Measurements from ENCODE around the gene NFXL1. TPM values are rescaled to one million over a fixed set of nuclear protein-coding genes. Genes with fewer than 3 reads are reported as not detected.

NFXL1 gene
- total RNA-seq, 1 experiment from 2014 or later: 22.5 TPM

DNA sequence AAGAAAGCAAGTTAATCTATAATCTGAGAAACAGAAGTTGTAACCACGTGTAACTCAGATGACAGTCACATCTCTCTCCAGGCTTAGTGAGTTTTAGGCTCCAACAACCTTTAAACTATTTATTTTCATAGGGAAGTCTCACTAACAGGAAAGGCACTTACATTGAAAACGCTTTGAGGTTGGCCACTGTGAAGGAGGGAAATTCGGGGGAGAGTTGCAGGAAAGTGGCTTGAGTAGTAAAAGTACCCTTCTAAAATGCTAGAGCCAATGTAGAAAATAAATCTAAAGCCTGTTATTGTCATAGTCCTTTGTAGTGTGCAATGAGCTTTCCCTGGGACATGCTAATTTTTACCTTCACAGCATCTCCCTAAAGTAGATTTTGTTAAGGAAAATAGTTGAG lies 995 bp upstream of the NFXL1 start:
- Histone ChIP-seq H3K9me3 (no peaks in the 10 kb centered on the region), H3K36me3 (ENCODE audit: control insufficient read depth, insufficient read depth, low read length) (no peaks in the 10 kb centered on the region), H3K4me1 (peaks cover 7% of the 10 kb centered on the region), H3K27me3 (replicated peaks; ENCODE audit: control insufficient read depth, insufficient read depth, low read length) (no peaks in the 10 kb centered on the region), H3K4me3 (ENCODE audit: low read depth, low read length) (peak overlapping the region; percentile 43)
- no peak for TF ChIP-seq CTCF (IDR thresholded peaks at IDR 0.05; ENCODE audit: insufficient read depth in 1 of 2, low read depth in 1 of 2, low read length in 1 of 2, severe bottlenecking in 1 of 2, unreplicated experiment in 1 of 2)
- DNase-seq: no peak
- Mint-ChIP-seq H3K9me3 (ENCODE audit: unreplicated experiment) (no peaks in the 10 kb centered on the region), H3K27ac (ENCODE audit: unreplicated experiment) (no peak overlapping the region), H3K36me3 (ENCODE audit: insufficient read depth, unreplicated experiment) (peaks cover 16% of the 10 kb centered on the region), H3K27me3 (ENCODE audit: insufficient read depth, unreplicated experiment) (no peaks in the 10 kb centered on the region), H3K4me3 (ENCODE audit: unreplicated experiment) (peak overlapping the region; percentile 87), H3K4me1 (ENCODE audit: low read depth, unreplicated experiment) (peaks cover 6% of the 10 kb centered on the region)
- ChIA-PET CTCF (interaction anchor here (1.4 to 1.6 kb wide), 2 partner anchors 19 to 78 kb away, joined by 3 to 8 read pairs; no protein-coding TSS in a partner anchor), POLR2A (interaction anchor here (1.0 kb wide), 1 partner anchor 11 kb away, joined by 5 read pairs; no protein-coding TSS in a partner anchor)
- no TSS peak for BruUV-seq (replicated peaks)
- intact Hi-C loops (cut with micrococcal nuclease; ENCODE audit: unreplicated experiment): no loop called here

GRCh38 chr4:47914926-47915237 lies 499 bp upstream of the NFXL1 start:
- DNase-seq: no peak
- intact Hi-C loops (cut with micrococcal nuclease; ENCODE audit: unreplicated experiment): loop anchor here (5.0 kb wide), 2 partner anchors 102 to 948 kb away; partner anchors contain the start of genes CNGA1 and NIPAL1
- Mint-ChIP-seq H3K4me1 (ENCODE audit: low read depth, unreplicated experiment) (peaks cover 6% of the 10 kb centered on the region), H3K27me3 (ENCODE audit: insufficient read depth, unreplicated experiment) (no peaks in the 10 kb centered on the region), H3K27ac (ENCODE audit: unreplicated experiment) (peak overlapping the region; percentile 90), H3K9me3 (ENCODE audit: unreplicated experiment) (no peaks in the 10 kb centered on the region), H3K36me3 (ENCODE audit: insufficient read depth, unreplicated experiment) (peaks cover 21% of the 10 kb centered on the region), H3K4me3 (ENCODE audit: unreplicated experiment) (peak overlapping the region; percentile 87)
- TSS peak; percentile 47 for BruUV-seq (replicated peaks)
- POLR2A ChIA-PET: interaction anchor here (1.0 kb wide), 1 partner anchor 12 kb away, joined by 5 read pairs; no protein-coding TSS in a partner anchor
- Histone ChIP-seq H3K4me3 (ENCODE audit: low read depth, low read length) (peak overlapping the region; percentile 43), H3K4me1 (peaks cover 7% of the 10 kb centered on the region), H3K36me3 (ENCODE audit: control insufficient read depth, insufficient read depth, low read length) (no peaks in the 10 kb centered on the region; the same call in 1 of the 2 replicates), H3K9me3 (no peaks in the 10 kb centered on the region), H3K27me3 (replicated peaks; ENCODE audit: control insufficient read depth, insufficient read depth, low read length) (no peaks in the 10 kb centered on the region)
- CTCF ChIA-PET: interaction anchor here (0.6 to 1.6 kb wide), 4 partner anchors 12 to 185 kb away, joined by 3 to 8 read pairs (median 5); no protein-coding TSS in a partner anchor
- no peak for TF ChIP-seq CTCF (IDR thresholded peaks at IDR 0.05; ENCODE audit: insufficient read depth in 1 of 2, low read depth in 1 of 2, low read length in 1 of 2, severe bottlenecking in 1 of 2, unreplicated experiment in 1 of 2)

DNA sequence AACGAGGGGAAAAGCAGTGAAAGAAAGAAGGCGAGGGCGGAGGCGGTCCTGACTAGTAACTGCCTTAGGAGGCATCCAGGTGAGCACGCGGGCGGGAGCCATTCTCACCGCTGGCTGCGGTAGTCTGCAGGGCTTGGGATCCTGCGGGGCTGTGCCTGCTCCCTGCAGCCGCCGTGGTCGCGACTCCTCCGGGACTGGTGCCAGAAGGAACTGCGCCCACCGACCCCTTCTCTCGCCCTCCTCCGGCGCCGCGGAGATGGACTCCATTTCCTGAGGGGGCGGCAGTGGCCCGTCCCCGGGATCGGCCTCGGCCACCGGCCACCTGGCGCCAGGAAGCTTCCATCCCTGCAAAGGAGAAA lies 543 bp downstream of the NFXL1 start:
- Histone ChIP-seq H3K4me1 (peaks cover 7% of the 10 kb centered on the region), H3K9me3 (no peaks in the 10 kb centered on the region), H3K27me3 (replicated peaks; ENCODE audit: control insufficient read depth, insufficient read depth, low read length) (no peaks in the 10 kb centered on the region), H3K4me3 (ENCODE audit: low read depth, low read length) (peak overlapping the region; percentile 87), H3K36me3 (ENCODE audit: control insufficient read depth, insufficient read depth, low read length) (no peaks in the 10 kb centered on the region; the same call in 1 of the 2 replicates)
- peaks cover 27% of the 10 kb centered on the region for H3K36me3 Mint-ChIP-seq (ENCODE audit: insufficient read depth, unreplicated experiment)
- no TSS peak for BruUV-seq (replicated peaks)
- H3K27ac Mint-ChIP-seq (ENCODE audit: unreplicated experiment): peak overlapping the region; percentile 90
- CTCF ChIA-PET: interaction anchor here (0.7 to 1.6 kb wide), 4 partner anchors 13 to 213 kb away, joined by 3 to 8 read pairs (median 4); no protein-coding TSS in a partner anchor
- intact Hi-C loops (cut with micrococcal nuclease; ENCODE audit: unreplicated experiment): loop anchor here (5.0 kb wide), 2 partner anchors 103 to 947 kb away; partner anchors contain the start of genes CNGA1 and NIPAL1
- H3K27me3 Mint-ChIP-seq (ENCODE audit: insufficient read depth, unreplicated experiment): no peaks in the 10 kb centered on the region
- peak; percentile 45 to 58 for DNase-seq
- POLR2A ChIA-PET: no interaction called here
- H3K9me3 Mint-ChIP-seq (ENCODE audit: unreplicated experiment): no peaks in the 10 kb centered on the region
- H3K4me1 Mint-ChIP-seq (ENCODE audit: low read depth, unreplicated experiment): peaks cover 6% of the 10 kb centered on the region
- no peak for TF ChIP-seq CTCF (IDR thresholded peaks at IDR 0.05; ENCODE audit: insufficient read depth in 1 of 2, low read depth in 1 of 2, low read length in 1 of 2, severe bottlenecking in 1 of 2, unreplicated experiment in 1 of 2)
- peak overlapping the region; percentile 87 for H3K4me3 Mint-ChIP-seq (ENCODE audit: unreplicated experiment)

Measured in Caco-2 (cell line).